ENCODE data around the gene OR10A4.
"Not testable (repeated sequence)": the region's sequence is repeated elsewhere in the genome, so short reads cannot be mapped to it uniquely, and the experiment has no call there.

Gene OR10A4

DNA sequence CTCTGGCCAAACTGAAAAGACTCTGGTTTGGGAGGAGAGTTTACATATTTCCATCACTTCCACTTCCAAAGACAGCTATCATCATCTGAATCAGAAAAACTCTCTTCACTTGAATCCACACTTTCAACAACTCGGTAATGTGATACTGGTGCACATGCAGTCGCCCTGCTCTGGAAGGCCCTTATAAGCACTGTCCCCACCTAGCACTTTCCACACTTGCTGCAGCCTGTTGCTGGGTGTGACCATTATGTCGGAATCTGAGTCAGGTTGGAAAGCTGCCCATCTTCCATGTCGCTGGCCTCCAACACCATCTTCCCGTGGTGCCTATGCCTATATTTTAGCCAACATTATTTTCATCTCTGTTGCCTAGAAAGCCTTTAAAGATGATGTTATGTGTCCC is 32.1 kb upstream of the OR10A4 start:
- no peak for DNase-seq
- Histone ChIP-seq H3K4me1 (no peaks in the 10 kb centered on the region), H3K36me3 (no peaks in the 10 kb centered on the region), H3K4me3 (ENCODE audit: low read depth, low read length) (no peak overlapping the region), H3K9me3 (no peaks in the 10 kb centered on the region), H3K27me3 (no peaks in the 10 kb centered on the region)
- TF ChIP-seq, protein P1, sequence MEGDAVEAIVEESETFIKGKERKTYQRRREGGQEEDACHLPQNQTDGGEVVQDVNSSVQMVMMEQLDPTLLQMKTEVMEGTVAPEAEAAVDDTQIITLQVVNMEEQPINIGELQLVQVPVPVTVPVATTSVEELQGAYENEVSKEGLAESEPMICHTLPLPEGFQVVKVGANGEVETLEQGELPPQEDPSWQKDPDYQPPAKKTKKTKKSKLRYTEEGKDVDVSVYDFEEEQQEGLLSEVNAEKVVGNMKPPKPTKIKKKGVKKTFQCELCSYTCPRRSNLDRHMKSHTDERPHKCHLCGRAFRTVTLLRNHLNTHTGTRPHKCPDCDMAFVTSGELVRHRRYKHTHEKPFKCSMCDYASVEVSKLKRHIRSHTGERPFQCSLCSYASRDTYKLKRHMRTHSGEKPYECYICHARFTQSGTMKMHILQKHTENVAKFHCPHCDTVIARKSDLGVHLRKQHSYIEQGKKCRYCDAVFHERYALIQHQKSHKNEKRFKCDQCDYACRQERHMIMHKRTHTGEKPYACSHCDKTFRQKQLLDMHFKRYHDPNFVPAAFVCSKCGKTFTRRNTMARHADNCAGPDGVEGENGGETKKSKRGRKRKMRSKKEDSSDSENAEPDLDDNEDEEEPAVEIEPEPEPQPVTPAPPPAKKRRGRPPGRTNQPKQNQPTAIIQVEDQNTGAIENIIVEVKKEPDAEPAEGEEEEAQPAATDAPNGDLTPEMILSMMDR (IDR thresholded peaks at IDR 0.05; ENCODE audit: low read depth, low read length): no peak

- H3K4me3 ChIP-seq (ENCODE audit: low read depth, low read length): no peak within 1 kb of the TSS
- H3K36me3 ChIP-seq: no peaks in the 10 kb centered on the region
- TF ChIP-seq, protein P1 (IDR thresholded peaks at IDR 0.05; ENCODE audit: low read depth, low read length): no peak
- H3K27me3 ChIP-seq: no peaks in the 10 kb centered on the region
- no peaks in the 10 kb centered on the region for H3K9me3 ChIP-seq
- no peaks in the 10 kb centered on the region for H3K4me1 ChIP-seq
- no peak for DNase-seq
Observed at GRCh38 chr11:6845383-6845782, 31.0 kb upstream of the OR10A4 start, which contains the start of gene OR10A5. Gene OR10A5 (plus strand): TSS chr11:6845683. CDS start chr11:6845683, 0 bp downstream.

GRCh38 chr11:6850526-6850925 is 25.9 kb upstream of the OR10A4 start:
- TF ChIP-seq, protein P1 (IDR thresholded peaks at IDR 0.05; ENCODE audit: low read depth, low read length): no peak
- Histone ChIP-seq H3K36me3 (no peaks in the 10 kb centered on the region), H3K4me1 (no peaks in the 10 kb centered on the region), H3K4me3 (ENCODE audit: low read depth, low read length) (no peak overlapping the region), H3K27me3 (no peaks in the 10 kb centered on the region), H3K9me3 (no peaks in the 10 kb centered on the region)
- DNase-seq: no peak

DNA sequence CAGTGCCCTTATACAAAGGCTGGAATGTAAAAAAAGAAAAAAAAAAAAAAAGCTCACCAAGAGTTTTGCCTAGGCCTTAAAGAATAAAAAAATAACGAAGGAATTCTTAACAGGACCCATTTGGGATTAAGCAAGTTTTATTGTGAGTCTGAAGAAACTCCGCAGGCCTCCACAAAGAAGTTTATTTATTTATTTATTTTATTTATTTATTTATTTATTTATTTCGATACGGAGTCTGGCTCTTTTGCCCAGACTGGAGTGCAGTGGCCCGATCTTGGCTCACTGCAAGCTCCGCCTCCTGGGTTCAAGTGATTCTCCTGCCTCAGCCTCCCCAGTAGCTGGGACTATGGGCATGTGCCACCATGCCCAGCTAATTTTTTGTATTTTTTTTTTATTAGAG is 21.6 kb upstream of the OR10A4 start:
- H3K4me1 ChIP-seq; DNase-seq; H3K9me3 ChIP-seq; H3K4me3 ChIP-seq (ENCODE audit: low read depth, low read length); H3K36me3 ChIP-seq; H3K27me3 ChIP-seq: not testable (repeated sequence)

GRCh38 chr11:6855971-6856541 is 20.4 kb upstream of the OR10A4 start:
- TF ChIP-seq, protein P1 (IDR thresholded peaks at IDR 0.05; ENCODE audit: low read depth, low read length): no peak
- DNase-seq: peak; percentile 19
- no peaks in the 10 kb centered on the region for H3K9me3 ChIP-seq
- H3K27me3 ChIP-seq: no peaks in the 10 kb centered on the region
- no peaks in the 10 kb centered on the region for H3K36me3 ChIP-seq
- H3K4me3 ChIP-seq (ENCODE audit: low read depth, low read length): no peak overlapping the region
- no peaks in the 10 kb centered on the region for H3K4me1 ChIP-seq

DNA sequence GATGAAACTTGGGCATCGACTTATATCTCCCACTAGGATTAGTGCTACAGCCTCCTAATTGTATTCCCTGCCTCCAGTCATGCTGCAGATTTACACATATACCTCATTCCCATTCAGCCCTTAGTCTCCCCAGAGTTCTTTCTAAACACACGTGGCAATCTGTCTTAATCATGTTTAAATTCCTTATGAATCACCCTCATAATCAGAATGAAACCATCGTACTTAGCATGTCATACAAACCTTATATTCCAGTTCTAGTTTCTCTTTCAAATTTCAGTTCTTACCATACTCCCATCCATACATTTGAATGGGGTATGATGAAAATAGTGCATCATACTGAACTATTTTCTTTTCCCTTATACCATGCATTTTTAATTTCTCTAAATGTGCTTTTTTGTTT is 19.6 kb upstream of the OR10A4 start:
- no peaks in the 10 kb centered on the region for H3K36me3 ChIP-seq
- no peaks in the 10 kb centered on the region for H3K27me3 ChIP-seq
- H3K4me1 ChIP-seq: no peaks in the 10 kb centered on the region
- TF ChIP-seq, protein P1 (IDR thresholded peaks at IDR 0.05; ENCODE audit: low read depth, low read length): no peak
- H3K9me3 ChIP-seq: no peaks in the 10 kb centered on the region
- DNase-seq: no peak
- H3K4me3 ChIP-seq (ENCODE audit: low read depth, low read length): no peak overlapping the region

DNA sequence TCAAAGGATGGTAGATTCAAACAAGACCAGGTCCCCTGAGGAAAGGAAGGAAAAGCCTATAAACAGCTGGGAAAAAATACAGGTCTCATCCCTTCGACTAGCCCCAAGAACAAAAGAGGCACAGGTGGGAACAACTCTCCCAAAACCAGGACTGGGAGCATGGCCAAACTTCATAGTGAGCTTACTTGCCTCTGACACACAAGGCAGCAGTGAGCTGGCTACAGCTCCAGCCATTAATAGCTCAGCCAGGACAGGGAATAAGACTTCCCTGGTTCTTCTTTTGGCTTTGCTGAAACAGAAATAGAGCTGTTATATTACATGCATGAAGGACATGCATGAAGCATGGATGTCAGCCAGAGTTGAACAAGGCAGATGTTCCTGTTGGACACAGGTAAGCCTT is 13.5 kb upstream of the OR10A4 start, which contains the start of gene OR10A2:
Gene OR10A2 (plus strand): TSS at position 97 of the 400 bp plus-strand sequence. CDS start 6,698 bp downstream, outside the sequence.
- TF ChIP-seq, protein P1 (IDR thresholded peaks at IDR 0.05; ENCODE audit: low read depth, low read length): no peak

More for the DNA sequence above, 13.5 kb upstream of the OR10A4 start, which contains the start of gene OR10A2:
- no peaks in the 10 kb centered on the region for H3K27me3 ChIP-seq
- H3K36me3 ChIP-seq: no peaks in the 10 kb centered on the region
- no peak for DNase-seq
- no peaks in the 10 kb centered on the region for H3K9me3 ChIP-seq
- H3K4me1 ChIP-seq: no peaks in the 10 kb centered on the region
- H3K4me3 ChIP-seq (ENCODE audit: low read depth, low read length): no peak within 1 kb of the TSS

Data from BE2C (cell line).